ENCODE measurements around the gene UNC5A.
A peak's percentile ranks its signal among the peaks of the same experiment; 100 is the strongest.

UNC5A gene

GRCh38 chr5:176802116-176802784 lies 8.1 kb upstream of the UNC5A start:
- no peak for DNase-seq

- DNase-seq: no peak
Measured at GRCh38 chr5:176803068-176803942, 7.1 kb upstream of the UNC5A start.

- DNase-seq: no peak
Measured at GRCh38 chr5:176803943-176804498, 6.3 kb upstream of the UNC5A start.

- no peak for DNase-seq
Measured at GRCh38 chr5:176806137-176806536, 4.2 kb upstream of the UNC5A start.

GRCh38 chr5:176809544-176810080 lies 747 bp upstream of the UNC5A start:
- DNase-seq: no peak

GRCh38 chr5:176810687-176811501 lies 535 bp downstream of the UNC5A start:
- no peak for DNase-seq

- DNase-seq: no peak
Measured at GRCh38 chr5:176812269-176813259, 2.2 kb downstream of the UNC5A start.

- no peak for DNase-seq
Measured at GRCh38 chr5:176813587-176814312, 3.4 kb downstream of the UNC5A start.

GRCh38 chr5:176814313-176814685 lies 3.9 kb downstream of the UNC5A start:
- DNase-seq: no peak

GRCh38 chr5:176814836-176815438 lies 4.6 kb downstream of the UNC5A start:
- DNase-seq: no peak

GRCh38 chr5:176816043-176816745 lies 5.8 kb downstream of the UNC5A start:
- no peak for DNase-seq

GRCh38 chr5:176816791-176817347 lies 6.5 kb downstream of the UNC5A start:
- no peak for DNase-seq

- DNase-seq: no peak
Measured at GRCh38 chr5:176817369-176817840, 7.0 kb downstream of the UNC5A start.

- no peak for DNase-seq
Measured at GRCh38 chr5:176817841-176818377, 7.5 kb downstream of the UNC5A start.

GRCh38 chr5:176818391-176819098 lies 8.2 kb downstream of the UNC5A start:
- peak; percentile 21 for DNase-seq

GRCh38 chr5:176819476-176819875 lies 9.1 kb downstream of the UNC5A start:
- DNase-seq: no peak

- DNase-seq: no peak
Measured at GRCh38 chr5:176820937-176821336, 10.6 kb downstream of the UNC5A start.

GRCh38 chr5:176821441-176821840 lies 11.1 kb downstream of the UNC5A start:
- DNase-seq: no peak
